GM12874 (cell line): ENCODE data around the gene TMEM38A.

Source experiments
- TF ChIP-seq, protein P1 (sequence below): IDR thresholded peaks from 2 replicates; pipeline ENCODE4 v1.5.1; 2011; ENCODE audit warnings: low read depth, mild to moderate bottlenecking, control low read depth, low read length, moderate library complexity; ENCODE audit not compliant: insufficient read depth

TMEM38A gene

GRCh38 chr19:16654627-16655026 lies 6.3 kb upstream of the TMEM38A start:
- TF ChIP-seq, protein P1, sequence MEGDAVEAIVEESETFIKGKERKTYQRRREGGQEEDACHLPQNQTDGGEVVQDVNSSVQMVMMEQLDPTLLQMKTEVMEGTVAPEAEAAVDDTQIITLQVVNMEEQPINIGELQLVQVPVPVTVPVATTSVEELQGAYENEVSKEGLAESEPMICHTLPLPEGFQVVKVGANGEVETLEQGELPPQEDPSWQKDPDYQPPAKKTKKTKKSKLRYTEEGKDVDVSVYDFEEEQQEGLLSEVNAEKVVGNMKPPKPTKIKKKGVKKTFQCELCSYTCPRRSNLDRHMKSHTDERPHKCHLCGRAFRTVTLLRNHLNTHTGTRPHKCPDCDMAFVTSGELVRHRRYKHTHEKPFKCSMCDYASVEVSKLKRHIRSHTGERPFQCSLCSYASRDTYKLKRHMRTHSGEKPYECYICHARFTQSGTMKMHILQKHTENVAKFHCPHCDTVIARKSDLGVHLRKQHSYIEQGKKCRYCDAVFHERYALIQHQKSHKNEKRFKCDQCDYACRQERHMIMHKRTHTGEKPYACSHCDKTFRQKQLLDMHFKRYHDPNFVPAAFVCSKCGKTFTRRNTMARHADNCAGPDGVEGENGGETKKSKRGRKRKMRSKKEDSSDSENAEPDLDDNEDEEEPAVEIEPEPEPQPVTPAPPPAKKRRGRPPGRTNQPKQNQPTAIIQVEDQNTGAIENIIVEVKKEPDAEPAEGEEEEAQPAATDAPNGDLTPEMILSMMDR: no peak

GRCh38 chr19:16655727-16656126 lies 5.2 kb upstream of the TMEM38A start:
- TF ChIP-seq, protein P1: no peak

- TF ChIP-seq, protein P1: no peak
These were observed 3.6 kb upstream of the TMEM38A start for GRCh38 chr19:16657384-16657783.

DNA sequence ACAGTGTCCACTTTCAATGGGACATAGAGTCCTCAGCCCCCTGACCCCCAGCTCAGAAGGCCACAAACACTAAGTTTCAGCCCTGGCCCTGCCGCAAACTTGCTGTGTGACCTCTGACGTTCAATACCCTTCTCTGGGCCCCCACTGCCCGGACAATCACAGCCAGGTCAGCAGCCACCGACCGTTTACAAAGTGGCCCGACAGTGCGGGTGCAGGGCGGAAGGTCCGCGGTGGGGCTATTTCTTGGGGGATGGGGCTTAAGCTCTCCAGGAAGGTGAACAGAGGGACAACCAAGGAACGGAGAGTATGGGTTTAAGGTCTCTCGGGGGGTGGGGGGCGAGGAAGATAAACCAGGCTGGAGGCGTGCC lies 1.5 kb upstream of the TMEM38A start:
- TF ChIP-seq, protein P1: no peak

DNA sequence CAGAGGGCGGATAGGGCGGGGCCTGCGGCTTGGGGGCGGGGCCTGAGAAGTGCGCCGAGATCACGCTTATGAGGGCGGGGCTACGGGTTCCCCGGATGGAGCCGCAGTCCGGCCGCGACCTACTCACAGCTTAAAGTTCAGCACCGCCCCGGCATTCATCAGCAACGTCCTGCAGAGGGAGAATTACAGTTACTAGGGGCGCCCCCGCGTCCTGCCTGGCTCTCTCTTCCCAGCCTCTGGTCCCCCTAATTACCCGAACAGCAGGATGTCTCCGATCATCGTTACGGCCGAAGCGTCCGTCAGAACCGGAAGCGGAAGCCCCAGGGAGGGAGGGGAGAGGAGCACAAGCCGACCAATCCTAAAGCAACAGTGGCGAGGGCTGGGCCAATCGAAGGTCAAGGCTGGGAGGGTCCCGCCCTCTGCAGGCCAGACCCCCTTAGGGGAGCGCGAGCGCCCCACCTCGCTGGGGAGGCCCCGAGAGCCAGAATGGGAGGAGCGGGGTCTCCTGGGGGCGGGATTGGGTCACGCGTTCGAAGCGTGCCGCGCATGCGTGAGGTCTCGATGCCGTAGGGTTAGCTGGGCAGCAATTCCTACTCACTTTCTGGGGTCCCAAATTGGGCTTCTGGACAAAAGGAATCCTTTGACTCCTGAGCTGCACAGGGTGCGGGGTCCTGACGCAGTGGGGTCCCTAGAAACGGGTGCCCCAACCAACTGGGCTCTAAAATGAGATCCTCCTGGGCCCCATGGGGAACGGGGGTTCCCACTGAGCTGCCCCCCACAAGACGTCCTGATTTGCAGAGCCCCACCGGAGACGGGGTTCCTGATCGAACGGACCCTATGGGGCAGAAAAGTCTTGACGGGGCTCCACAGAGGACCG lies 869 bp upstream of the TMEM38A start, which contains the start of gene SMIM7:
Gene SMIM7, minus strand, starts transcription at position 313 of the 877 bp plus-strand sequence. Its CDS starts 34 bp downstream, at position 279.
- TF ChIP-seq, protein P1: peak; percentile 14; the same call in 1 of the 2 replicates

DNA sequence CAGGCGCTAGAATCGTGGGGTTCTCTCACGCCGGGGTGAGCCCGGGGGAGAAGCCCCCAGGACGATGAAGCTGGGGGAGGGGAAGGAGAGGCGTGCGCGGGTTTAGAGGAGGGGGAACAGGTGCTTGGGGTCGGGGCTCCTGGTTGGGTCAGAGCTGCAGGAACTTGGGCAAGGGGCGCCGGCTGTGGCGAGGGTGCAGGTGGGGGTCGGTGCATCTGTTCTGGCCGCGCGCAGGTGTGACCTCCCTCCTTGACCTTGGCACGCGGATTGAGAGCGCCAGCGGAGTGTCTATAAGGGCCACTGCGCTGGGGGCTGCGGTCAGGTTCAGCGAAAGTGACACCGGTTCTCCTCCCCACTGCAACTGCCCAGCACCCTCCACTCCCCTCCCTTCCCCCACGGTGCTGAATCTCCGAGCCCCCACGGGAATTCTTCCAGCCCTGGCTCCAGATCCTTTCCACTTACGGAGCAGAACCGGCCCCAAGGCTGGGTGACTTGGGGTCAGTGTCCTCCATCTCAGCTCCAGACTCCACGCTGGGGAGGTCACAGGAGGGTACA lies 618 bp downstream of the TMEM38A start:
- TF ChIP-seq, protein P1: no peak

GRCh38 chr19:16668176-16668575 lies 7.2 kb downstream of the TMEM38A start:
- TF ChIP-seq, protein P1: no peak
